D721Med (cell line): ENCODE results near the gene WFDC13.
"Not testable (repeated sequence)": the region's sequence is repeated elsewhere in the genome, so short reads cannot be mapped to it uniquely, and the experiment has no call there.

Experiments used
- DNase-seq: peaks from one replicate; pipeline ENCODE4 v3.0.0; 2011; ENCODE audit warnings: low spot score; ENCODE audit not compliant: insufficient read length
- FAIRE-seq: peaks from 2 replicates; lab custom pipeline; 2011; peaks lifted over from hg19 to GRCh38; lab: Jason Lieb, UNC
- TF ChIP-seq, protein P1 (sequence below): IDR thresholded peaks from 2 replicates; pipeline ENCODE4 v1.5.1; 2012; ENCODE audit warnings: mild to moderate bottlenecking, control low read depth; ENCODE audit not compliant: insufficient read depth; ENCODE audit errors: missing control alignments

WFDC13 gene

DNA sequence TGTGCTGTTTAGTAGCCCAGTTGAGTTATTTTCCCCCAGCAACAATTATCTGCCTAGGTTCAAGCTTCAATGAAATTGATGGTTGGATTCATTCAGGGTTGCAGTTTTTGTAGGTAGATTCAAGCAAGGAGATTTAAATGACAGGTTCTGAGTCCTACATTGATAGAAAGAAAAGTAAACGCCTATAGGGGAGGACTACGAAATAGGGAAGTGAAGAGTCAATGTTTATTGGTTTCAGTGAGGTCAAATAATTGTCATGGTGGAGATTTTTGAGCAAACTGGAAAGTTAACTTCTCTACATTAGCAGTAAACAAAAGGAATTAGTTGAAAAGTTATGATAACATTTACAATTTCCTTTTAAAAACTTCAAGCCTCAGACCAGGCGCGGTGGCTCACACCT, 734 bp upstream of the WFDC13 start:
- TF ChIP-seq, protein P1, sequence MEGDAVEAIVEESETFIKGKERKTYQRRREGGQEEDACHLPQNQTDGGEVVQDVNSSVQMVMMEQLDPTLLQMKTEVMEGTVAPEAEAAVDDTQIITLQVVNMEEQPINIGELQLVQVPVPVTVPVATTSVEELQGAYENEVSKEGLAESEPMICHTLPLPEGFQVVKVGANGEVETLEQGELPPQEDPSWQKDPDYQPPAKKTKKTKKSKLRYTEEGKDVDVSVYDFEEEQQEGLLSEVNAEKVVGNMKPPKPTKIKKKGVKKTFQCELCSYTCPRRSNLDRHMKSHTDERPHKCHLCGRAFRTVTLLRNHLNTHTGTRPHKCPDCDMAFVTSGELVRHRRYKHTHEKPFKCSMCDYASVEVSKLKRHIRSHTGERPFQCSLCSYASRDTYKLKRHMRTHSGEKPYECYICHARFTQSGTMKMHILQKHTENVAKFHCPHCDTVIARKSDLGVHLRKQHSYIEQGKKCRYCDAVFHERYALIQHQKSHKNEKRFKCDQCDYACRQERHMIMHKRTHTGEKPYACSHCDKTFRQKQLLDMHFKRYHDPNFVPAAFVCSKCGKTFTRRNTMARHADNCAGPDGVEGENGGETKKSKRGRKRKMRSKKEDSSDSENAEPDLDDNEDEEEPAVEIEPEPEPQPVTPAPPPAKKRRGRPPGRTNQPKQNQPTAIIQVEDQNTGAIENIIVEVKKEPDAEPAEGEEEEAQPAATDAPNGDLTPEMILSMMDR, result no peak
- DNase-seq, result no peak
- FAIRE-seq, result no peak

DNA sequence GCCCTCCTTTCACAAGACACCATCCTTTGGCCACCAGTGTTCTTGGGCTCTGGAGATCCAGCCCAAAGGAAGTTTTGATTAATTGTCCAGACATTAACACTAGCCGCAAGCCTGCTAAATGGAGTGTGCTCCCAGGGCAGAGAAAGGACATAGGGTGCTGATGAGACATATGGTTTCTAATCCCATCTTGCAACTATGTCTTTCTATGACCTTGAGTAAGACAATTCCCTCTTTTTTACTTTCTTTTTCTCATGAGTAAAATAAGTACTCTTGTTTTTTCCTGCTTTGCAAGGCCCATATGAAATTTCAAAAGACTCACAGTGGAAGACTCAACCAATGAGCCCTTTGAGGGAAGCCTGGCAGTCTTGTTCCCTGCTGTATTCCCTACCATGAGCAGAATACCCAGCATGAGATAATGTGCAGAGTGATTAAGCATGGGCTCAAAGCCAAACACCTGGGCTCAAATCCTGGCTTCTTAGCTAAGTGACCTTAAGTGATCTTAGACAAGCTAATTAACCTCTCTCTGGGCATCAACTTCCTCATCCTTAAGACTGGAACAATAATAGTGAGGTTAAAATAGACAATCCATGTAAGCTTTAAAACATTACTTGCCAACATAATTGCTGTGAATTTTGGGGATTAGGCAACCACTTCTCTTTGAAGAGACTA, 3.3 kb downstream of the WFDC13 start, which contains the start of gene WFDC10B:
Gene WFDC10B (minus strand): TSS at position 51 of the 669 bp plus-strand sequence. CDS start 19,027 bp downstream, outside the sequence.
- FAIRE-seq (no peak), DNase-seq (no peak)
- TF ChIP-seq, protein P1, result no peak

DNA sequence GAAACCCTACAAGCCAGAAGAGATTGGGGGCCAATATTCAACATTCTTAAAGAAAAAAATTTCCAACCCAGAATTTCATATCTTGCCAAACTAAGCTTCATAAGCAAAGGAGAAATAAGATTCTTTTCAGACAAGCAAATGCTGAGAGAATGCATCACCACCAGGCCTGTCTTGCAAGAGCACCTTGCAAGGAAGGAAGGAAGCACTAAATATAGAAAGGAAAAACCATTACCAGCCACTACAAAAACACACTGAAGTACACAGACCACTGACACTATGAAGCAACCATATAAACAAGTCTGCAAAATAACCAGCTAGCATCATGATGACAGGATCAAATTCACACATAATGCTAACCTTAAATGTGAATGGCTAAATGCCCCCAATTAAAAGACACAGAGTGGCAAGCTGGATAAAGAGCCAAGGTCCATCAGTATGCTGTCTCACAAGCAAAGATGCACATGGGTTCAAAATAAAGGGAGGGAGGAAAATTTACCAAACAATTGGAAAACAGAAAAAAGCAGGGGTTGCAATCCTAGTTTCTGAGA, 14.4 kb downstream of the WFDC13 start:
- FAIRE-seq, DNase-seq: not testable (repeated sequence)

DNA sequence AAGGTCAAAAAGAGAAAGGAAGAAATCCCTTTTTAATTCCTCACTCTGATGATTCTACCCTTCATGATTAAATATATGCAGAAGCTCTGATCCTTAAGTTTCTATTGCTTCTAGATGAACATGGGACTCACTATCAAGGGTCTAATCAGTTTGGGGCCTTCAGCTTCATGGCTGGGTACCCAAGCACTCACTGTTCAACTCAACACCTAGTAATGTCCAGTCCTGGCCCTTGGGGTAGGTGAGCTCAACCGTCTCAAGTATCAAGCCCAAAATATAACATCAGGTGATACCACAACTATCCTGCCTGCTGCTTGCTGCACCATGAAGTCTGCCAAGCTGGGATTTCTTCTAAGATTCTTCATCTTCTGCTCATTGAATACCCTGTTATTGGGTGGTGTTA, 20.2 kb downstream of the WFDC13 start, which contains the start of gene SPINT4:
Gene SPINT4 (plus strand): TSS at position 301 of the 400 bp plus-strand sequence. CDS start 21 bp downstream, at position 322.
- TF ChIP-seq, protein P1, result no peak
- FAIRE-seq, result no peak

DNA sequence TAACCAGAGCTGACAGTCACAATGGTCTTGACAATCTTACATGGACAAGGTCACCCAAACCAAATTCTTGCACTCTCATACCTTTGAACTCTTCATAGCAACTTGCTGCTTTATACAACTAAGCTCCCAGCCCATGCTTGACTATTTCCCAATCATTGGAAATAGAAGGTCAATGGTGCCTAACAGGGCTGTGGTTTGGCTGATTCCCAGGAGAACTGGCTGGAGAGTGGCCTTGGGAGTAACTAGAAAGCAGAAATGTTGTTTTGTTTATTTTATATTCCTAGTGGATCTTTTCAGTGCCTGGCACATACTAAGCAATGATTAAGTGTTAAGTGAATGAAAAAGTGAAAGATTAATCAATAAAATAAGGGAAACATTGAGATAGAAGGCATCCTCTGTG, 23.3 kb downstream of the WFDC13 start:
- DNase-seq (no peak), FAIRE-seq (no peak)
- TF ChIP-seq, protein P1, result no peak

More for the DNA sequence above, 20.2 kb downstream of the WFDC13 start, which contains the start of gene SPINT4:
- DNase-seq, result no peak

DNA sequence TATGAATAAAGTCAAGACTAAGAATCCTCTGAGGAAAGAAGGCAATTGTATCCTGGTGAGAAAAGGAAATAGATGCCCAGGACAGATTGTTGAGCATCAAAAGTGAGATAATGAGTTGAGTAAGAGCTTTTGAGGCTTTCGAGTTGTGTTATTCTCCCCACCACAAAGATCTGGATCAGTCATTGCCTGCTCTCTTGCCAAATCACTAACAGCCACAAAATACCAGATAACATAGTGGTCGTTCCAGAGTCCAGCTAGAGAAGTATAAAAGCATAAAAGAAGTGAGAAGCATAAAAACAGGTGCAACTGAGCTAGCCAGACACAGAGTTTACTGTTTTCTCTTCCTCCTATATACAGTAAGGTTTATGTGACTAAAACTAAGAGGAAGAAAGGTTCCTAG, 25.2 kb downstream of the WFDC13 start:
- no peak for DNase-seq
- FAIRE-seq, result no peak
- TF ChIP-seq, protein P1, result no peak

DNA sequence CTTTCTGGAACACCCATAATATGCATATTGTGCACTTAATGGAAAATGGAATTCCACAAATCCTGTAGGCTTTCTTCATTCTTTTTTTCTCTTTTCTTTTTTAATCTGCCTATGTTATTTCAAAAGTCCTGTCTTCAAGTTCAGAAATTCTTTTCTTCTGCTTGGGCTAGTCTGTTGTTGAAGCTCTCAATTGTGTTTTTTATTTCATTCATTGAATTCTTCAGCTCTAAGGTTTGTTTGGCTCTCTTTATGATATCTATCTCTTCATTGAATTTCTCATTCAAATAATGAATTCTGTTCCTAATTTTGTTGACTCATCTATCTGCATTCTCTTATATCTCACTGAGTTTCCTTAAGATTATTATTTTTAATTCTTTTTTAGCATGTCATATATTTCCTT, 30.4 kb downstream of the WFDC13 start:
- FAIRE-seq, result no peak
- DNase-seq, result no peak
- TF ChIP-seq, protein P1, result no peak
